Psoas muscle (tissue), 8 donors: Measurements from ENCODE around the gene CHRNA9. TPM values are rescaled to one million over a fixed set of nuclear protein-coding genes. Genes with fewer than 3 reads are reported as not detected.

Experiments used
- ATAC-seq, 4 donors: fragments of 200-7000 bp; cut with Tn5 transposase; one replicate each; pipeline ENCODE4 v1.9.1; 2020; ENCODE audit warnings: moderate library complexity in 3 of 4, mild to moderate bottlenecking in 2 of 4
- DNase-seq, 2 donors: peaks; one replicate each; pipeline ENCODE4 v3.0.0-alpha.2; 2020
- H3K27ac ChIP-seq: fragments of 200-600 bp; one replicate; pipeline ENCODE4 v1.8.0; 2022
- H3K27me3 ChIP-seq, 3 donors: fragments of 200-600 bp in 1 of 3; one replicate each; pipeline versions ENCODE4 v1.6.1 to v1.8.0; 2013 to 2022; ENCODE audit warnings: low read length in 2 of 3, mild to moderate bottlenecking in 2 of 3, moderate library complexity in 1 of 3; ENCODE audit not compliant: insufficient read depth in 3 of 3
- H3K36me3 ChIP-seq, 2 donors: fragments of 200-600 bp in 1 of 2; one replicate each; pipeline versions ENCODE4 v1.6.1 to v1.8.0; 2013 to 2022; ENCODE audit warnings: low read depth in 1 of 2, mild to moderate bottlenecking in 1 of 2, moderate library complexity in 1 of 2; ENCODE audit not compliant: insufficient read depth in 1 of 2
- H3K4me1 ChIP-seq: fragments of 200-600 bp; one replicate; pipeline ENCODE4 v1.8.0; 2022
- H3K4me3 ChIP-seq: fragments of 200-600 bp; one replicate; pipeline ENCODE4 v1.8.0; 2022; ENCODE audit warnings: mild to moderate bottlenecking
- H3K9me3 ChIP-seq: fragments of 200-600 bp; one replicate; pipeline ENCODE4 v1.8.0; 2022
- CTCF ChIP-seq: fragments of 200-600 bp; IDR thresholded peaks from one replicate; pipeline ENCODE4 v1.8.0; 2022; ENCODE audit warnings: antibody characterized with exemption
- WGBS, 3 donors: extraction: QIAGEN DNeasy Blood & Tissue Kit; methylation state at CpG; one replicate each; pipeline versions ENCODE4 v1.1.6 to v1.1.7; 2013; 5-methylcytosine and 5-hydroxymethylcytosine counted together
- intact Hi-C, 2 donors: fragments of 100-400 bp; cut with DNase I; formaldehyde crosslinking; loops; one replicate each; pipeline versions ENCODE4 v1.11.0 to v1.14.2; 2022
- polyA plus RNA-seq, 3 donors: library from polyadenylated mRNA; stranded (reverse); fragments of 200-250 nt; gene quantifications; one replicate each; pipeline ENCODE4 v1.2.3, GENCODE V29; 2013
- total RNA-seq, 4 donors: library from RNA; stranded (reverse); fragmentation: NEBNext Ultra II Directional in 2 of 4; extraction: Animal tissue kit (Norgen Biotek cat#: 25700) in 2 of 4; gene quantifications; one replicate each; pipeline versions ENCODE4 v1.2.1 to v1.2.4, GENCODE V29; 2021 to 2023
- donor health status: healthy with polysubstance abuse.
- donor health status: DM: no; HTN: no; CAD: no; lungs with moderate emphysema.
- donor health status: Bipolar disorder and iron deficiency.
- donor health status: healthy.
- donor health status: DM: yes; HTN: yes; CAD: no.
- donor health status: DM: no; HTN: no; CAD: no.
- donor health status: DM: no; HTN: no; CAD: no.
- donor health status: DM: yes; HTN: yes; CAD: no.

Gene CHRNA9
- total and polyA plus RNA-seq, 7 donors: 0.01 TPM; not detected in 6

DNA sequence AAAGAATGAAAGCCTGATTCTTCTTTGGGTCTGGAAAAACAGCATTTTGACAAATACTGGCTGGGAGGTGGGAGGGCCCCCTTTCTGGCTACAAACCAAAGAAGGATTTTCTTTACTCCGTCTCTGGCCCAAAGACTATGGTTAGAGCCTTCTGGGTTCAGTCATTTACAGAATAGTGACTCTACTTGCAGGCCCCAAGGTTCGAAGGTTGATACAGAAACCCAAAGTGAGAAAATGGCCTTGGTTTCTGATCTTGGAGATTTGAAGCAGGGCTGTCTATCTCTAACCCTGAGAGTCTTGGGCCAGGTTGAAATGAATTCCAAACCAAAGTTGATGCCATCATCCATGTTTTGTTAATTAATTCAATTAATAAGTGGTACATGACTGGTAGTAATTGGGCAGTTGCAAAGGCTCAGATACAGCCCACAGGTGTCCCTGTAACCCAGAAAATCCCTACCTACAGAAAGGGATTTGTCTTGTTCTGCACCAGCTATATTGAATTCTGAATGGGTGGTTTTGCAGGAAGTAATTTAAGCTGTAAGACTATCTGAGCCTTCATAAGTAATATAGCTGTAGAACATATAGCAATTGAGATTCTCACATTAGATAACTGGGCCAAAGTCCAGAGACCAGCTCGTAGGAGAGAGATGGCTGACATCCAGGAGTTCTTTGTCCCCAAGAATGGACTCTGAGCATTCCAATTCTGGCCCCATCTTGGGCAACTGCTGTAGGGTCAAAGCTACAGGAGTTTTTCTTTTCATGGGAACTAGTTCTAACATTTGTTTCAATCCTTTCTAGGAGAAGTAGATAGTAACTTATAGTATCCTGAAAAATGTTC is 34.5 kb downstream of the CHRNA9 start:
- Histone ChIP-seq H3K36me3 (no peaks in the 10 kb centered on the region), H3K27ac (no peak overlapping the region), H3K4me3 (no peak overlapping the region), H3K9me3 (no peaks in the 10 kb centered on the region), H3K27me3 (no peaks in the 10 kb centered on the region), H3K4me1 (no peaks in the 10 kb centered on the region)
- no peak for ATAC-seq
- 49 to 60% (median 52%) methylated on average over 3 of the region's 3 CpGs for WGBS, 3 donors
- intact Hi-C loops: no loop called here
- no peak for DNase-seq
- no peak for TF ChIP-seq CTCF

- Histone ChIP-seq H3K36me3 (no peaks in the 10 kb centered on the region), H3K27me3 (no peaks in the 10 kb centered on the region), H3K27ac (no peak overlapping the region), H3K4me3 (no peak overlapping the region), H3K4me1 (no peaks in the 10 kb centered on the region), H3K9me3 (no peaks in the 10 kb centered on the region)
- DNase-seq: no peak
- WGBS, 3 donors: 69 to 72% (median 70%) methylated on average over 3 of the region's 3 CpGs
- intact Hi-C loops: no loop called here
- no peak for ATAC-seq
- no peak for TF ChIP-seq CTCF
These were observed 37.5 kb downstream of the CHRNA9 start for GRCh38 chr4:40372651-40373050.

DNA sequence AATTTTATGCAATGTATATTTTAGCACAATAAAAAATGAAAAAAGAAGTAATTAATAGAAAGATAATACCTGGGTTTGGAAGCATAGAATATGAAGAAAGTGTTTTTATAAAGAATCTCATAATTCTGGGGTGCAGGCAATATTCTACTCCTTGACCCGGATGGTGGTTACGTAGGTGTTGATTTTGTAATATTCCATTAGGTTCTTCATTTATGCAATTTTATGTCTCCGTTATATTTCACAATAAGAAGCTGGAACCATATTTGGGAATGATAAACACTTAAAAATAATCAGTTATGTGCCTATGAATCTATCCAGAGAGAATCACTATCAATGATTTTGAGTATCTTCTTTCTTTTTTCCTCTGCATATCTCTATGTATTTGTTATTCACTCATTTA is 38.5 kb downstream of the CHRNA9 start:
- TF ChIP-seq CTCF: no peak
- H3K27me3 ChIP-seq: no peaks in the 10 kb centered on the region
- H3K4me3 ChIP-seq: no peak overlapping the region
- no peaks in the 10 kb centered on the region for H3K9me3 ChIP-seq
- intact Hi-C loops: no loop called here
- H3K4me1 ChIP-seq: no peaks in the 10 kb centered on the region
- no peaks in the 10 kb centered on the region for H3K36me3 ChIP-seq
- WGBS, 3 donors: 91 to 100% (median 94%) methylated on average over 3 of the region's 3 CpGs
- no peak overlapping the region for H3K27ac ChIP-seq
- DNase-seq (no peak), ATAC-seq (no peak)

- no peak overlapping the region for H3K27ac ChIP-seq
- H3K36me3 ChIP-seq: no peaks in the 10 kb centered on the region
- intact Hi-C loops: no loop called here
- DNase-seq (no peak), ATAC-seq (no peak)
- no peaks in the 10 kb centered on the region for H3K4me1 ChIP-seq
- TF ChIP-seq CTCF: no peak
- no peaks in the 10 kb centered on the region for H3K27me3 ChIP-seq
- H3K9me3 ChIP-seq: no peaks in the 10 kb centered on the region
- 90 to 93% (median 92%) methylated on average over 10 of the region's 10 CpGs for WGBS, 3 donors
- no peak overlapping the region for H3K4me3 ChIP-seq
These were observed 40.0 kb downstream of the CHRNA9 start for GRCh38 chr4:40375095-40375494.

- intact Hi-C loops: no loop called here
- H3K9me3 ChIP-seq: no peaks in the 10 kb centered on the region
- H3K4me3 ChIP-seq: no peak overlapping the region
- 84 to 94% (median 85%) methylated on average over 2 of the region's 2 CpGs for WGBS, 3 donors
- no peak overlapping the region for H3K27ac ChIP-seq
- DNase-seq: no peak
- no peaks in the 10 kb centered on the region for H3K27me3 ChIP-seq
- no peak for TF ChIP-seq CTCF
- no peaks in the 10 kb centered on the region for H3K4me1 ChIP-seq
- ATAC-seq: no peak
- no peaks in the 10 kb centered on the region for H3K36me3 ChIP-seq
These were observed 40.5 kb downstream of the CHRNA9 start for GRCh38 chr4:40375620-40376019.
